HepG2 (cell line): ENCODE data around the gene ADGRD1. TPM values are rescaled to one million over a fixed set of nuclear protein-coding genes. Genes with fewer than 3 reads are reported as not detected.

Source experiments
- ATAC-seq: fragments of 200-7000 bp; cut with Tn5 transposase; 3 replicates; pipeline ENCODE4 v1.9.1; 2020; ENCODE audit warnings: mild to moderate bottlenecking, moderate library complexity
- BruUV-seq: library from RNA; stranded (reverse); fragments of 400-500 nt; replicated peaks from 2 replicates; lab custom pipeline; 2021; lab: Mats Ljungman, UMichigan
- CTCF ChIA-PET: fragments of 300-600 bp; formaldehyde crosslinking; extraction: SDS; loops from one replicate; lab custom pipeline; 2021; ENCODE audit warnings: low total read pairs, inconsistent platforms, low intra/inter-chr PET ratio; lab: Yijun Ruan, JAX
- POLR2A ChIA-PET: fragments of 350-600 bp; sonication (Branson Sonifier 250); formaldehyde crosslinking; loops from one replicate; lab custom pipeline; 2020; ENCODE audit warnings: antibody characterized with exemption, inconsistent platforms; lab: Yijun Ruan, JAX
- DNase-seq: peaks from one replicate; pipeline ENCODE4 v3.0.0-alpha.2; 2015; ENCODE audit warnings: low spot score
- FAIRE-seq: peaks from 3 replicates; lab custom pipeline; 2011; peaks lifted over from hg19 to GRCh38; lab: Jason Lieb, UNC
- H2AFZ ChIP-seq: one replicate; pipeline ENCODE4 v1.6.1; 2011; ENCODE audit warnings: low read length, inconsistent platforms
- H3K27ac ChIP-seq: fragments of 300-600 bp; 3 replicates; pipeline ENCODE4 v1.8.0; 2011; ENCODE audit warnings: mixed run types, mild to moderate bottlenecking, mixed read lengths, low read length, inconsistent platforms; ENCODE audit not compliant: insufficient read depth; ENCODE audit errors: extremely low read length
- H3K27me3 ChIP-seq, 2 experiments: fragments of 200-600 bp in 1 of 2; 2 replicates in 1 of 2; 3 replicates in 1 of 2; pipeline versions ENCODE4 v1.6.0 to v1.8.0; 2011; ENCODE audit warnings: low read length in 2 of 2, mild to moderate bottlenecking in 2 of 2, moderate library complexity in 2 of 2, inconsistent platforms in 1 of 2; ENCODE audit not compliant: insufficient read depth in 2 of 2, control insufficient read depth in 1 of 2
- H3K36me3 ChIP-seq, 2 experiments: fragments of 200-600 bp in 1 of 2; replicated peaks in 1 of 2; 2 replicates in 1 of 2; 3 replicates in 1 of 2; pipeline versions ENCODE4 v1.5.1 to v1.8.0; 2011; ENCODE audit warnings: low read length in 2 of 2, inconsistent platforms in 1 of 2; ENCODE audit not compliant: insufficient read depth in 2 of 2, control insufficient read depth in 1 of 2
- H3K4me1 ChIP-seq: 2 replicates; pipeline ENCODE4 v1.5.1; 2012; ENCODE audit warnings: low read length, inconsistent platforms; ENCODE audit not compliant: insufficient read depth
- H3K4me2 ChIP-seq: 2 replicates; pipeline ENCODE4 v1.6.0; 2011; ENCODE audit warnings: low read depth, low read length, inconsistent platforms
- H3K4me3 ChIP-seq, 3 experiments: fragments of 200-600 bp in 1 of 3; sonication (generic), shearing (Covaris generic) in 1 of 3; replicated peaks in 1 of 3; 2 replicates each; pipeline ENCODE4 v1.5.1; 2011 to 2016; ENCODE audit warnings: low read length in 3 of 3, inconsistent platforms in 2 of 3, low read depth in 2 of 3, mild to moderate bottlenecking in 2 of 3, control low read depth in 1 of 3, mixed read lengths in 1 of 3; ENCODE audit not compliant: insufficient read depth in 1 of 3
- H3K79me2 ChIP-seq: one replicate; pipeline ENCODE4 v1.6.1; 2011; ENCODE audit warnings: low read length, inconsistent platforms; ENCODE audit not compliant: insufficient read depth
- H3K9ac ChIP-seq: 2 replicates; pipeline ENCODE4 v1.6.0; 2011; ENCODE audit warnings: mild to moderate bottlenecking, low read depth, low read length, inconsistent platforms; ENCODE audit not compliant: insufficient read depth
- H3K9me3 ChIP-seq: 2 replicates; pipeline ENCODE4 v1.5.1; 2012; ENCODE audit warnings: mild to moderate bottlenecking, low read length
- H4K20me1 ChIP-seq: 2 replicates; pipeline ENCODE4 v1.6.0; 2011; ENCODE audit warnings: inconsistent platforms, mild to moderate bottlenecking, low read length, moderate library complexity; ENCODE audit not compliant: insufficient read depth
- BCL6 ChIP-seq: IDR thresholded peaks from 2 replicates; pipeline ENCODE4 v1.6.1; 2016; ENCODE audit warnings: missing genetic modification reagents, missing compliant biosample characterization
- ERF ChIP-seq: IDR thresholded peaks from 2 replicates; pipeline ENCODE4 v1.6.1; 2018; ENCODE audit warnings: missing biosample characterization, missing genetic modification reagents
- FOXP1 ChIP-seq, 2 experiments: fragments of 450-650 bp in 1 of 2; IDR thresholded peaks; 2 replicates each; pipeline ENCODE4 v1.6.1; 2017 to 2018; ENCODE audit warnings: antibody characterized with exemption in 1 of 2
- KLF12 ChIP-seq: sonication (generic); formaldehyde crosslinking; IDR thresholded peaks from 2 replicates; pipeline ENCODE4 v1.4.0; 2020; ENCODE audit warnings: missing genetic modification reagents, borderline replicate concordance
- SETDB1 ChIP-seq: sonication (generic); formaldehyde crosslinking; IDR thresholded peaks from 2 replicates; pipeline ENCODE4 v1.5.1; 2020; ENCODE audit warnings: missing genetic modification reagents, mild to moderate bottlenecking, borderline replicate concordance
- SOX13 ChIP-seq, 3 experiments: fragments of 450-650 bp in 1 of 3; sonication (generic) in 1 of 3; formaldehyde crosslinking in 1 of 3; IDR thresholded peaks in 2 of 3; conservative IDR thresholded peaks in 1 of 3; 2 replicates each; pipeline versions ENCODE4 v1.5.0 to v1.6.1; 2016 to 2020; ENCODE audit warnings: antibody characterized with exemption in 1 of 3, mild to moderate bottlenecking in 1 of 3, missing compliant biosample characterization in 1 of 3, missing genetic modification reagents in 1 of 3, moderate library complexity in 1 of 3
- TBX2 ChIP-seq: sonication (generic); formaldehyde crosslinking; IDR thresholded peaks from 2 replicates; pipeline ENCODE4 v1.5.0; 2020; ENCODE audit warnings: missing genetic modification reagents, mild to moderate bottlenecking, borderline replicate concordance
- WGBS: methylation state at CpG from one replicate; pipeline ENCODE4 v1.1.6; 2017; ENCODE audit warnings: low lambda C conversion rate; 5-methylcytosine and 5-hydroxymethylcytosine counted together
- in situ Hi-C: cut with HindIII; loops from 2 replicates; pipeline ENCODE4 v1.10.0; 2017; ENCODE audit warnings: low pct_unique_long_range_greater_than_20kb; ENCODE audit not compliant: extremely low pct_ligation_motif_present
- intact Hi-C: fragments of 100-400 bp; cut with micrococcal nuclease; formaldehyde crosslinking; loops from one replicate; pipeline ENCODE4 v1.10.0; 2022; ENCODE audit not compliant: unreplicated experiment
- polyA plus RNA-seq, 8 experiments: library from polyadenylated mRNA; depleted of rRNA in 3 of 8; stranded (reverse) in 7 of 8; unstranded in 1 of 8; fragments of >200 nt; fragmentation: Illumina TruSeq in 4 of 8; extraction: Trizol in 4 of 8; gene quantifications; 2 replicates each; pipeline versions ENCODE4 v1.2.1 to v1.2.3, GENCODE V29; 2011 to 2016; ENCODE audit warnings: low read depth in 4 of 8, missing spikeins in 1 of 8, mixed read lengths in 1 of 8; ENCODE audit not compliant: insufficient read depth in 1 of 8
- total RNA-seq, 5 experiments: library from RNA; depleted of rRNA; stranded (reverse); fragments of >200 nt; fragmentation: Illumina TruSeq; extraction: Trizol; gene quantifications; 2 replicates each; pipeline ENCODE4 v1.2.3, GENCODE V29; 2016; ENCODE audit warnings: low read depth in 1 of 5
- TF ChIP-seq, protein P1 (sequence below), 2 experiments: fragments of 450-650 bp in 1 of 2; sonication (generic) in 1 of 2; formaldehyde crosslinking in 1 of 2; IDR thresholded peaks; 2 replicates each; pipeline versions ENCODE4 v1.6.1 to v1.8.0; 2016 to 2022; ENCODE audit warnings: antibody characterized with exemption in 1 of 2, mild to moderate bottlenecking in 1 of 2, missing genetic modification reagents in 1 of 2
- TF ChIP-seq, protein P2 (sequence below): sonication (generic); formaldehyde crosslinking; conservative IDR thresholded peaks from 2 replicates; pipeline ENCODE4 v1.4.0; 2020; ENCODE audit warnings: mild to moderate bottlenecking, missing genetic modification reagents, moderate library complexity

Gene ADGRD1
- total and polyA plus RNA-seq, 2 of the 13 experiments (the other 11 are each of a cell fraction or from before 2014, with no cell fraction given), result 0.46 to 12.4 TPM

DNA sequence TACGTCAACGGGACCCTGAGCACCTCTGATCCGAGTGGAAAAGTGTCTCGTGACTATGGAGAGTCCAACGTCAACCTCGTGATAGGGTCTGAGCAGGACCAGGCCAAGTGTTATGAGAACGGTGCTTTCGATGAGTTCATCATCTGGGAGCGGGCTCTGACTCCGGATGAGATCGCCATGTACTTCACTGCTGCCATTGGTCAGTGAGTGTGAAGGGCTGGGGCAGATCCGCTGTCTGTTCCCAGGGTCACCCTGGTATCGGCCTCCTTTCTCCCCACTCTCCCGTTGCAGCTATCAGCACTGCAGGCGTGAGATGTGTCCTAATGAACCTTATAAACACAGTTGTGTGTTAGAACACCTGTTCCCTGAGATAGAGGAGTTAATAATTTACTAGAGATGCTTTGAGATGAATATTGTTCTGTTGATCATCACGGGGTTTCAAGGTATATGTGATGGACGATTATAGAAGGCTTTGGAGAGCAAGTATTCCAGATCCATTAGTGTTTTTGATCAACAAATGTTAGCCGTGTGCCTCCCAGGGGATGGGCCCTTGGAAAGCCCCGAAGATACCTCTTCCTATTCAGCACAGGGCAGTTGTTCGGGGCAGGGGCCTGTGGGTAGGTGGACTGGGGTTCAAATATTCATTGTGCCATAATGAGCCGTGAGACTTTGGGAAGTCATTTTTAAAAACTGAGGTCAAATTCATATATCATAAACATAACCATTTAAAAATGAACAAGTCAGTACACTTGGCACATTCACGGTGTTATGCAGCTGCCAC lies 33.6 kb downstream of the ADGRD1 start:
- Histone ChIP-seq H3K4me3 (no peak overlapping the region), H3K27me3 (no peaks in the 10 kb centered on the region), H2AFZ (no peak overlapping the region), H3K9ac (no peak overlapping the region), H3K4me2 (peak overlapping the region; percentile 1; the same call in 1 of the 2 replicates), H3K36me3 (no peaks in the 10 kb centered on the region), H3K4me1 (peaks cover 59% of the 10 kb centered on the region), H3K9me3 (no peaks in the 10 kb centered on the region), H3K27ac (no peak overlapping the region), H4K20me1 (no peaks in the 10 kb centered on the region), H3K79me2 (no peaks in the 10 kb centered on the region)
- CTCF ChIA-PET, result no interaction called here
- in situ Hi-C loops, result no loop called here
- DNase-seq (peak; percentile 25), ATAC-seq (peak; percentile 54), FAIRE-seq (no peak)
- BruUV-seq, result no TSS peak
- intact Hi-C loops, result no loop called here
- WGBS, result 56% methylated on average over 18 of the region's 22 CpGs
- POLR2A ChIA-PET, result no interaction called here
- TF ChIP-seq SETDB1 (CRISPR knock-in tag), result no peak
- TF ChIP-seq, protein P1, sequence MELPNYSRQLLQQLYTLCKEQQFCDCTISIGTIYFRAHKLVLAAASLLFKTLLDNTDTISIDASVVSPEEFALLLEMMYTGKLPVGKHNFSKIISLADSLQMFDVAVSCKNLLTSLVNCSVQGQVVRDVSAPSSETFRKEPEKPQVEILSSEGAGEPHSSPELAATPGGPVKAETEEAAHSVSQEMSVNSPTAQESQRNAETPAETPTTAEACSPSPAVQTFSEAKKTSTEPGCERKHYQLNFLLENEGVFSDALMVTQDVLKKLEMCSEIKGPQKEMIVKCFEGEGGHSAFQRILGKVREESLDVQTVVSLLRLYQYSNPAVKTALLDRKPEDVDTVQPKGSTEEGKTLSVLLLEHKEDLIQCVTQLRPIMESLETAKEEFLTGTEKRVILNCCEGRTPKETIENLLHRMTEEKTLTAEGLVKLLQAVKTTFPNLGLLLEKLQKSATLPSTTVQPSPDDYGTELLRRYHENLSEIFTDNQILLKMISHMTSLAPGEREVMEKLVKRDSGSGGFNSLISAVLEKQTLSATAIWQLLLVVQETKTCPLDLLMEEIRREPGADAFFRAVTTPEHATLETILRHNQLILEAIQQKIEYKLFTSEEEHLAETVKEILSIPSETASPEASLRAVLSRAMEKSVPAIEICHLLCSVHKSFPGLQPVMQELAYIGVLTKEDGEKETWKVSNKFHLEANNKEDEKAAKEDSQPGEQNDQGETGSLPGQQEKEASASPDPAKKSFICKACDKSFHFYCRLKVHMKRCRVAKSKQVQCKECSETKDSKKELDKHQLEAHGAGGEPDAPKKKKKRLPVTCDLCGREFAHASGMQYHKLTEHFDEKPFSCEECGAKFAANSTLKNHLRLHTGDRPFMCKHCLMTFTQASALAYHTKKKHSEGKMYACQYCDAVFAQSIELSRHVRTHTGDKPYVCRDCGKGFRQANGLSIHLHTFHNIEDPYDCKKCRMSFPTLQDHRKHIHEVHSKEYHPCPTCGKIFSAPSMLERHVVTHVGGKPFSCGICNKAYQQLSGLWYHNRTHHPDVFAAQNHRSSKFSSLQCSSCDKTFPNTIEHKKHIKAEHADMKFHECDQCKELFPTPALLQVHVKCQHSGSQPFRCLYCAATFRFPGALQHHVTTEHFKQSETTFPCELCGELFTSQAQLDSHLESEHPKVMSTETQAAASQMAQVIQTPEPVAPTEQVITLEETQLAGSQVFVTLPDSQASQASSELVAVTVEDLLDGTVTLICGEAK (IDR thresholded peaks at IDR 0.05), result no peak
- TF ChIP-seq, protein P1 (CRISPR knock-in tag; IDR thresholded peaks at IDR 0.05), result no peak
- TF ChIP-seq TBX2 (CRISPR knock-in tag), result peak; percentile 96
- TF ChIP-seq FOXP1 (IDR thresholded peaks at IDR 0.05), result no peak
- peak; percentile 74 for TF ChIP-seq FOXP1 (CRISPR knock-in tag; IDR thresholded peaks at IDR 0.05)
- TF ChIP-seq, protein P2, sequence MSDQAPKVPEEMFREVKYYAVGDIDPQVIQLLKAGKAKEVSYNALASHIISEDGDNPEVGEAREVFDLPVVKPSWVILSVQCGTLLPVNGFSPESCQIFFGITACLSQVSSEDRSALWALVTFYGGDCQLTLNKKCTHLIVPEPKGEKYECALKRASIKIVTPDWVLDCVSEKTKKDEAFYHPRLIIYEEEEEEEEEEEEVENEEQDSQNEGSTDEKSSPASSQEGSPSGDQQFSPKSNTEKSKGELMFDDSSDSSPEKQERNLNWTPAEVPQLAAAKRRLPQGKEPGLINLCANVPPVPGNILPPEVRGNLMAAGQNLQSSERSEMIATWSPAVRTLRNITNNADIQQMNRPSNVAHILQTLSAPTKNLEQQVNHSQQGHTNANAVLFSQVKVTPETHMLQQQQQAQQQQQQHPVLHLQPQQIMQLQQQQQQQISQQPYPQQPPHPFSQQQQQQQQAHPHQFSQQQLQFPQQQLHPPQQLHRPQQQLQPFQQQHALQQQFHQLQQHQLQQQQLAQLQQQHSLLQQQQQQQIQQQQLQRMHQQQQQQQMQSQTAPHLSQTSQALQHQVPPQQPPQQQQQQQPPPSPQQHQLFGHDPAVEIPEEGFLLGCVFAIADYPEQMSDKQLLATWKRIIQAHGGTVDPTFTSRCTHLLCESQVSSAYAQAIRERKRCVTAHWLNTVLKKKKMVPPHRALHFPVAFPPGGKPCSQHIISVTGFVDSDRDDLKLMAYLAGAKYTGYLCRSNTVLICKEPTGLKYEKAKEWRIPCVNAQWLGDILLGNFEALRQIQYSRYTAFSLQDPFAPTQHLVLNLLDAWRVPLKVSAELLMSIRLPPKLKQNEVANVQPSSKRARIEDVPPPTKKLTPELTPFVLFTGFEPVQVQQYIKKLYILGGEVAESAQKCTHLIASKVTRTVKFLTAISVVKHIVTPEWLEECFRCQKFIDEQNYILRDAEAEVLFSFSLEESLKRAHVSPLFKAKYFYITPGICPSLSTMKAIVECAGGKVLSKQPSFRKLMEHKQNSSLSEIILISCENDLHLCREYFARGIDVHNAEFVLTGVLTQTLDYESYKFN (CRISPR knock-in tag), result peak; percentile 64; the same call in 1 of the 2 replicates
- no peak for TF ChIP-seq SOX13 (IDR thresholded peaks at IDR 0.05)
- peak in 1 of 2 experiments; percentile 58; a peak in 1 of 4 replicates for TF ChIP-seq SOX13 (CRISPR knock-in tag; conservative IDR thresholded peaks at IDR 0.05 in 1 of 2, IDR thresholded peaks at IDR 0.05 in 1 of 2)
- no peak for TF ChIP-seq KLF12 (CRISPR knock-in tag)
- peak; percentile 40; the same call in 1 of the 2 replicates for TF ChIP-seq BCL6 (CRISPR knock-in tag)
- 0 out of 2 replicates have a peak, but pooled peaks have one; percentile 27 for TF ChIP-seq ERF
